Measurements from ENCODE around the gene SBNO1.

SBNO1 gene

GRCh38 chr12:123266679-123267277, 97.9 kb downstream of the SBNO1 start:
- peaks cover 15 to 33% of the 10 kb centered on the region in 2 donors for H3K36me3 ChIP-seq (ENCODE audit: control insufficient read depth in 1 of 2, insufficient read depth in 2 of 2, low read length in 2 of 2)
- no peak overlapping the region for H3K27ac ChIP-seq (ENCODE audit: low read depth, low read length)

DNA sequence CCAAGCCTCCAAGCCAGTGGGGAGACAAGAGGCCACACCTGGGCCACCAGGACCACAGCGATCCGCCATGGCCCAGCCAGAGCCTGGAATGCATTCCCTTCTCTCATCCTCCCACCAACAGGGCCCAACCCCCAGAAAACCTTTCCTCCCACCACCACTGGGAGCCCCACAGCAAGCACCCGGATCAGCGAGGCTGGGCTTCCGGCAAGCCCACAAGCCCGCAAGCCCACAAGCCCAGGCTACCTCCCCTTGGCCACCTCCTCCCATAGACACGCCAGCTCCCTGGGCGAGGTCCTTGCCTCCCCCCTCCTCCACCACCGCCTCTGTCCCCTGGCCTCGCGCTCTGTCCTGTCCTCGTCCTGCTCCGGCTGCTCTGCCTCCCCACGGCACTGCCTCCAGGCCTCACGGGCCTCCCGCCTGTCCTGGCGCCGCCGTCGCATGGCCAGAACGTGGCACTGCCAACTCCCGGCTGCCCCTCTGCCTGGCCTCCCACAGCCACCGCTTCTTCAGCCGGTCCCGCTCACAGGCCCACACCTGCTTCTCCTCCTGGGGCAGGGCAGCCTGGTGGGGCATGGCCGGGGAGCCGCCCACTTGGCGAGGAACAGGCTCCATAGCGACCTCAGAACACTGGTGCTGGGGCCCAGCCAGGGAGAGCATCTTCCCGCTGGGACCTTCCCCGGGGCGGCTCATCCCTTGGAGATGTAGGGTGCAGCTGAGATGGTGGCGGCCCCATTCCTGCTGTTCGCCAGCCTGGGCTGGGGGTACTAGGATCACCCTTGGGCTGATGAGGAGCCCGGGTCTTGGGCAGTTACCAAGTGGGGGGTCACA, 98.6 kb downstream of the SBNO1 start:
- Histone ChIP-seq H3K4me3 (ENCODE audit: low read depth in 1 of 2, low read length in 2 of 2) (no peak overlapping the region), H3K27me3 (ENCODE audit: control insufficient read depth in 1 of 2, insufficient read depth in 2 of 2, low read length in 2 of 2) (no peaks in the 10 kb centered on the region), H3K9me3 (ENCODE audit: control insufficient read depth in 1 of 2, low read length in 2 of 2) (no peaks in the 10 kb centered on the region), H3K36me3 (ENCODE audit: control insufficient read depth in 1 of 2, insufficient read depth in 2 of 2, low read length in 2 of 2) (peaks cover 15 to 41% of the 10 kb centered on the region in 2 donors), H3K27ac (ENCODE audit: low read depth, low read length) (no peak overlapping the region), H3K9ac (ENCODE audit: low read depth in 1 of 2, low read length in 2 of 2) (no peak overlapping the region), H3K4me1 (ENCODE audit: control insufficient read depth in 1 of 2, insufficient read depth in 2 of 2, low read length in 2 of 2) (peaks cover 13 to 17% of the 10 kb centered on the region in 2 donors)

More at GRCh38 chr12:123266679-123267277, 97.9 kb downstream of the SBNO1 start:
- Histone ChIP-seq H3K9me3 (ENCODE audit: control insufficient read depth in 1 of 2, low read length in 2 of 2) (no peaks in the 10 kb centered on the region), H3K9ac (ENCODE audit: low read depth in 1 of 2, low read length in 2 of 2) (no peak overlapping the region), H3K4me3 (ENCODE audit: low read depth in 1 of 2, low read length in 2 of 2) (no peak overlapping the region), H3K4me1 (ENCODE audit: control insufficient read depth in 1 of 2, insufficient read depth in 2 of 2, low read length in 2 of 2) (peaks cover 13 to 17% of the 10 kb centered on the region in 2 donors), H3K27me3 (ENCODE audit: control insufficient read depth in 1 of 2, insufficient read depth in 2 of 2, low read length in 2 of 2) (no peaks in the 10 kb centered on the region)

- H3K27ac ChIP-seq (ENCODE audit: low read depth, low read length), result no peak overlapping the region
- peaks cover 6 to 10% of the 10 kb centered on the region in 2 donors for H3K4me1 ChIP-seq (ENCODE audit: control insufficient read depth in 1 of 2, insufficient read depth in 2 of 2, low read length in 2 of 2)
- no peaks in the 10 kb centered on the region for H3K9me3 ChIP-seq (ENCODE audit: control insufficient read depth in 1 of 2, low read length in 2 of 2)
- no peaks in the 10 kb centered on the region for H3K27me3 ChIP-seq (ENCODE audit: control insufficient read depth in 1 of 2, insufficient read depth in 2 of 2, low read length in 2 of 2)
- no peak overlapping the region for H3K9ac ChIP-seq (ENCODE audit: low read depth in 1 of 2, low read length in 2 of 2)
- peaks cover 15 to 54% of the 10 kb centered on the region in 2 donors for H3K36me3 ChIP-seq (ENCODE audit: control insufficient read depth in 1 of 2, insufficient read depth in 2 of 2, low read length in 2 of 2)
- no peak overlapping the region for H3K4me3 ChIP-seq (ENCODE audit: low read depth in 1 of 2, low read length in 2 of 2)
Measured at GRCh38 chr12:123264642-123265041, 100.0 kb downstream of the SBNO1 start.

DNA sequence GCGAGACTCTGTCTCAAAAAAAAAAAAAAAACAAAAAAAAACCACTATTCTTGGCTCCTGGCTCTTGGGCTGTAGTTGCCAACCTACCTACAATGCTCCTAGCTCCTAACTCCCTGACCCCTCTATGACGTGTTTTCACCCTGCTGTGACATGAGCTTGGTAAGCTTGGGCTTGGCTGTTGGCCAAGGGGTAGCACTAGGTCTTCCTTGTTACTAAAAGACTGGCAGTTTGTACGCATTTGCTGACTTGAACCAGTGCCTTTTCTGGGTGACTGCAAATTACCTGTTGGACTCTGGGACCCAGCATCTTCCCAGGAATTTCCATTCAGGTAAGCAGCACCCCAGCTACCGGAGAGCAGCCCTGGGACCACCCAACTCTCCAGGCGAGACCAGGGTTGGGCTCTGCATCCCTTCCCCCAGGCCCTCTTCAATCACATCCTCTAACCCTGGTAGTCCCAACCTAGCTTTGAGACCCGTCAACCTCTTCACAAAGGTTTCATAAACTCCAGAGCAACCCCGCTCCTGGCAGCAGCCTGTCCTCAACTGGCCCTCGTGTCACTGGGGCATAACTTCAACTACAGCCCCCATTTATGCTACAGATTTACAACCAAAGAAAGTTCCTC, 101.3 kb downstream of the SBNO1 start:
- no peaks in the 10 kb centered on the region for H3K4me1 ChIP-seq (ENCODE audit: control insufficient read depth in 1 of 2, insufficient read depth in 2 of 2, low read length in 2 of 2)
- peaks cover 20 to 66% of the 10 kb centered on the region in 2 donors for H3K36me3 ChIP-seq (ENCODE audit: control insufficient read depth in 1 of 2, insufficient read depth in 2 of 2, low read length in 2 of 2)
- H3K27me3 ChIP-seq (ENCODE audit: control insufficient read depth in 1 of 2, insufficient read depth in 2 of 2, low read length in 2 of 2), result no peaks in the 10 kb centered on the region
- H3K9me3 ChIP-seq (ENCODE audit: control insufficient read depth in 1 of 2, low read length in 2 of 2), result no peaks in the 10 kb centered on the region
- H3K9ac ChIP-seq (ENCODE audit: low read depth in 1 of 2, low read length in 2 of 2), result no peak overlapping the region
- H3K4me3 ChIP-seq (ENCODE audit: low read depth in 1 of 2, low read length in 2 of 2), result no peak overlapping the region
- no peak overlapping the region for H3K27ac ChIP-seq (ENCODE audit: low read depth, low read length)

GRCh38 chr12:123261196-123261595, 103.5 kb downstream of the SBNO1 start:
- H3K36me3 ChIP-seq (ENCODE audit: control insufficient read depth in 1 of 2, insufficient read depth in 2 of 2, low read length in 2 of 2), result peaks cover 12 to 72% of the 10 kb centered on the region in 2 donors
- no peaks in the 10 kb centered on the region for H3K4me1 ChIP-seq (ENCODE audit: control insufficient read depth in 1 of 2, insufficient read depth in 2 of 2, low read length in 2 of 2)
- no peak overlapping the region for H3K9ac ChIP-seq (ENCODE audit: low read depth in 1 of 2, low read length in 2 of 2)
- H3K9me3 ChIP-seq (ENCODE audit: control insufficient read depth in 1 of 2, low read length in 2 of 2), result no peaks in the 10 kb centered on the region
- H3K27me3 ChIP-seq (ENCODE audit: control insufficient read depth in 1 of 2, insufficient read depth in 2 of 2, low read length in 2 of 2), result no peaks in the 10 kb centered on the region
- no peak overlapping the region for H3K27ac ChIP-seq (ENCODE audit: low read depth, low read length)
- no peak overlapping the region for H3K4me3 ChIP-seq (ENCODE audit: low read depth in 1 of 2, low read length in 2 of 2)

DNA sequence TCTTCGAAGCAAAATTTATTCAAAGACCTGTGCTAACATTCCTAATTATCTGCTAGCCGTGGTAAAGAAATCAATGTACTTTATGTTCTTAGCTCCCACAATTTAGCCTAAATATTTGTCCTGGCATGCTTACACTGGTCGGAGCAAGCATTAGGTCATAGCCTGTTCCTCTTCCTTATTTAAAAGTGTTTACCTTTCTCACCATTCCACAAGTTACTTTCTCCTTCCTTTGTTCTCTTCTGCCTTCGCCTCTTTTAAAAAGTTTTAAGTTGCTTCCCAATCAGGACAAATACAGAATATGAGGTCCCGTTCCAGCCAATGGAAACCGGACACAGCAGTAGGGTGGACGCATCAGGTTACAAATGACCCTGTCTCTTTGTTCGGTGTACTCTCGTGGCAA, 104.6 kb downstream of the SBNO1 start:
- no peak overlapping the region for H3K4me3 ChIP-seq (ENCODE audit: low read depth in 1 of 2, low read length in 2 of 2)
- H3K4me1 ChIP-seq (ENCODE audit: control insufficient read depth in 1 of 2, insufficient read depth in 2 of 2, low read length in 2 of 2), result no peaks in the 10 kb centered on the region
- H3K9ac ChIP-seq (ENCODE audit: low read depth in 1 of 2, low read length in 2 of 2), result no peak overlapping the region
- no peaks in the 10 kb centered on the region for H3K9me3 ChIP-seq (ENCODE audit: control insufficient read depth in 1 of 2, low read length in 2 of 2)
- H3K27me3 ChIP-seq (ENCODE audit: control insufficient read depth in 1 of 2, insufficient read depth in 2 of 2, low read length in 2 of 2), result no peaks in the 10 kb centered on the region
- no peak overlapping the region for H3K27ac ChIP-seq (ENCODE audit: low read depth, low read length)
- H3K36me3 ChIP-seq (ENCODE audit: control insufficient read depth in 1 of 2, insufficient read depth in 2 of 2, low read length in 2 of 2), result peaks cover 12 to 79% of the 10 kb centered on the region in 2 donors

- Histone ChIP-seq H3K9ac (ENCODE audit: low read depth in 1 of 2, low read length in 2 of 2) (no peak overlapping the region), H3K9me3 (ENCODE audit: control insufficient read depth in 1 of 2, low read length in 2 of 2) (no peaks in the 10 kb centered on the region), H3K27me3 (ENCODE audit: control insufficient read depth in 1 of 2, insufficient read depth in 2 of 2, low read length in 2 of 2) (no peaks in the 10 kb centered on the region), H3K4me3 (ENCODE audit: low read depth in 1 of 2, low read length in 2 of 2) (no peak overlapping the region), H3K36me3 (ENCODE audit: control insufficient read depth in 1 of 2, insufficient read depth in 2 of 2, low read length in 2 of 2) (peaks cover 22 to 85% of the 10 kb centered on the region in 2 donors), H3K4me1 (ENCODE audit: control insufficient read depth in 1 of 2, insufficient read depth in 2 of 2, low read length in 2 of 2) (no peaks in the 10 kb centered on the region), H3K27ac (ENCODE audit: low read depth, low read length) (no peak overlapping the region)
Measured at GRCh38 chr12:123258593-123258992, 106.1 kb downstream of the SBNO1 start.

DNA sequence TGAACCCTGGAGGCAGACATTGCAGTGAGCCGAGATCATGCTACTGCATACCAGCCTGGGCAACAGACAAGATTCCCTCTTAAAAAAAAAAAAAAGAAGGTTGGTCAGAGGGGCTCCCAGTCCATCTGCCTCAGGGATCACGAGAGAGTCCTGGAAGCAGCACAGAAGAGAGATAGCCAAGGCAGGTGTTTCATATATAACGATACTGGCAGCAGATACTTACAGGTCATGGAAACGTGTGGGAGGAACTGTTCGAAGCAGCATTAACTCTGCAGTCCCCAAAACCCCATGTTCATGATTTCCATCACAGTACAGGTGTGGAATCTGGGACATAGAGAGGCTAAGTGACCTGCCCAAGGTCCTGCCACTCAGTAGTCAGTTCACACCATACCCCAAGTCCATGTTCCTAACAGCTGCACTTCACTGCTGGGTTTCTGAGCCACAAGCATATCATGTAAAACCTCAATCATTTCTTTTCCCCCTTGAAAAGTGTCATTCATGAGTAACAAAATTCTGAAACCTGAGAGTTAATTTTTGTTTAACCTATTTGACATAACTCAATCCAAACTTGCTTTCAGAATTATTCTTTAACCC, 109.7 kb downstream of the SBNO1 start:
- Histone ChIP-seq H3K27ac (ENCODE audit: low read depth, low read length) (no peak overlapping the region), H3K4me1 (ENCODE audit: control insufficient read depth in 1 of 2, insufficient read depth in 2 of 2, low read length in 2 of 2) (peaks cover 7 to 17% of the 10 kb centered on the region in 2 donors), H3K27me3 (ENCODE audit: control insufficient read depth in 1 of 2, insufficient read depth in 2 of 2, low read length in 2 of 2) (no peaks in the 10 kb centered on the region), H3K9me3 (ENCODE audit: control insufficient read depth in 1 of 2, low read length in 2 of 2) (no peaks in the 10 kb centered on the region), H3K4me3 (ENCODE audit: low read depth in 1 of 2, low read length in 2 of 2) (no peak overlapping the region), H3K36me3 (ENCODE audit: control insufficient read depth in 1 of 2, insufficient read depth in 2 of 2, low read length in 2 of 2) (peaks cover 21 to 55% of the 10 kb centered on the region in 2 donors), H3K9ac (ENCODE audit: low read depth in 1 of 2, low read length in 2 of 2) (no peak overlapping the region)

- H3K9ac ChIP-seq (ENCODE audit: low read depth in 1 of 2, low read length in 2 of 2), result no peak overlapping the region
- no peak overlapping the region for H3K27ac ChIP-seq (ENCODE audit: low read depth, low read length)
- no peak overlapping the region for H3K4me3 ChIP-seq (ENCODE audit: low read depth in 1 of 2, low read length in 2 of 2)
- no peaks in the 10 kb centered on the region for H3K9me3 ChIP-seq (ENCODE audit: control insufficient read depth in 1 of 2, low read length in 2 of 2)
- H3K4me1 ChIP-seq (ENCODE audit: control insufficient read depth in 1 of 2, insufficient read depth in 2 of 2, low read length in 2 of 2), result peaks cover 7 to 17% of the 10 kb centered on the region in 2 donors
- H3K36me3 ChIP-seq (ENCODE audit: control insufficient read depth in 1 of 2, insufficient read depth in 2 of 2, low read length in 2 of 2), result peaks cover 21 to 46% of the 10 kb centered on the region in 2 donors
- no peaks in the 10 kb centered on the region for H3K27me3 ChIP-seq (ENCODE audit: control insufficient read depth in 1 of 2, insufficient read depth in 2 of 2, low read length in 2 of 2)
Measured at GRCh38 chr12:123253641-123254459, 110.8 kb downstream of the SBNO1 start.
